ENCODE results near the gene MPHOSPH9. TPM values are rescaled to one million over a fixed set of nuclear protein-coding genes. Genes with fewer than 3 reads are reported as not detected.

The MPHOSPH9 gene
- total and polyA plus RNA-seq, 2 donors (not counting 3 experiments of a cell fraction or from before 2014, with no cell fraction given), result 7.8 to 42.4 TPM

DNA sequence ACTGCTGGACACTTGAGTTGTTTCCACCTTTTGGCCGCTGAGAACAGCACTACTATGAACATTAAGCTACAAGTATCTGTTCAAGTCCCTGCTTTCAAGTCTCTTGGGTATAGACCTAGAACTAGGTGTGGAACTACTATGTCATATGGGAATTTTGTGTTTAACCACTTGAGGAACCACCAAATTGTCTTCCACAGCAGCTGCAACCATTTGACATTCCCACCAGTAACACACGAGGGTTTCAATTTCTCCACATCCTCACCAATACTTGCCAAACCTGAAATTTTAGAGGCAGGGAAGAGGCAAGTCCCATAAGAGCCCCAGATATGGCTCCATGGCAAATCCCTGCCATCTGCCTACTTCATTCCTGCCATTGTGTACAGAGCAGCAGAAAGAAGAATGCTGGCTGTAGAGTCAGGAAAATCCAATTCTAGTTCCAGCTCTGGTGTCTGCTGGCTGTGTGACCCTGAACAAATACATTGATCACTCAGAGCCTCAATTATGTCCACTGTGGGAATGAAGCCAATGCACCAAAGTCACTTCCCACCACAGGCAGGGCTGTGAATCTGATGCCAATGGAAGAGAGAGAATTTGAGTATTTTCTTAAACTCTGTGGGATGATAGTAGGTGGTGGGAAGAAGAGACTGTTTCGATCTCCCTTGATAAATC is 99.9 kb downstream of the MPHOSPH9 start:
- H3K9ac ChIP-seq (replicated peaks; ENCODE audit: extremely low read depth, insufficient read depth, low read length), result no peak overlapping the region
- CTCF ChIA-PET, result no interaction called here
- DNase-seq (ENCODE audit: low read depth, low spot score) (no peak), FAIRE-seq (no peak)
- peaks cover 2% of the 10 kb centered on the region for H3K79me2 ChIP-seq (ENCODE audit: control insufficient read depth, insufficient read depth, low read length)
- no peak overlapping the region for H3K4me3 ChIP-seq (replicated peaks in 1 of 3; ENCODE audit: insufficient read depth in 1 of 3, low read depth in 1 of 3, low read length in 3 of 3)
- no peaks in the 10 kb centered on the region for H3K36me3 ChIP-seq (ENCODE audit: control insufficient read depth in 2 of 2, extremely low read depth in 1 of 2, insufficient read depth in 2 of 2, low read length in 2 of 2)
- H4K20me1 ChIP-seq (replicated peaks; ENCODE audit: control insufficient read depth, extremely low read depth, insufficient read depth, low read length), result no peaks in the 10 kb centered on the region
- no peaks in the 10 kb centered on the region for H3K9me1 ChIP-seq (replicated peaks; ENCODE audit: control insufficient read depth, extremely low read depth, insufficient read depth, low read length)
- BruUV-seq (replicated peaks), result no TSS peak
- POLR2A ChIA-PET, result no interaction called here
- no peaks in the 10 kb centered on the region for H3K4me1 ChIP-seq (ENCODE audit: control insufficient read depth, extremely low read depth, insufficient read depth, low read length)
- no peak overlapping the region for H2AFZ ChIP-seq (ENCODE audit: low read depth, low read length)
- no peak overlapping the region for H3K27ac ChIP-seq (ENCODE audit: insufficient read depth, low read depth, low read length)
- no peaks in the 10 kb centered on the region for H3K9me3 ChIP-seq (replicated peaks; ENCODE audit: control insufficient read depth, insufficient read depth, low read length)
- TF ChIP-seq MYC (IDR thresholded peaks at IDR 0.05; ENCODE audit: low read depth, low read length), result no peak
- dilution Hi-C loops (cut with MboI; ENCODE audit: extremely low pct_ligation_motif_present, low sequenced_read_pairs) (no loop called here), intact Hi-C loops (cut with micrococcal nuclease) (no loop called here)
- no peaks in the 10 kb centered on the region for H3K27me3 ChIP-seq (ENCODE audit: control insufficient read depth in 2 of 2, insufficient read depth in 2 of 2, low read length in 2 of 2)
- H3K4me2 ChIP-seq (ENCODE audit: insufficient read depth, low read length), result no peak overlapping the region

- H3K9me1 ChIP-seq (replicated peaks; ENCODE audit: control insufficient read depth, extremely low read depth, insufficient read depth, low read length), result no peaks in the 10 kb centered on the region
- H4K20me1 ChIP-seq (replicated peaks; ENCODE audit: control insufficient read depth, extremely low read depth, insufficient read depth, low read length), result no peaks in the 10 kb centered on the region
- no peak overlapping the region for H3K4me2 ChIP-seq (ENCODE audit: insufficient read depth, low read length)
- FAIRE-seq (no peak), DNase-seq (ENCODE audit: low read depth, low spot score) (no peak)
- dilution Hi-C loops (cut with MboI; ENCODE audit: extremely low pct_ligation_motif_present, low sequenced_read_pairs) (no loop called here), intact Hi-C loops (cut with micrococcal nuclease) (no loop called here)
- H3K9me3 ChIP-seq (replicated peaks; ENCODE audit: control insufficient read depth, insufficient read depth, low read length), result no peaks in the 10 kb centered on the region
- H3K27ac ChIP-seq (ENCODE audit: insufficient read depth, low read depth, low read length), result no peak overlapping the region
- CTCF ChIA-PET, result no interaction called here
- no peak overlapping the region for H2AFZ ChIP-seq (ENCODE audit: low read depth, low read length)
- TF ChIP-seq POLR2A (IDR thresholded peaks at IDR 0.05; ENCODE audit: low read depth, low read length), result no peak
- H3K9ac ChIP-seq (replicated peaks; ENCODE audit: extremely low read depth, insufficient read depth, low read length), result no peak overlapping the region
- H3K79me2 ChIP-seq (ENCODE audit: control insufficient read depth, insufficient read depth, low read length), result peaks cover 2% of the 10 kb centered on the region
- peaks cover 2% of the 10 kb centered on the region for H3K4me1 ChIP-seq (ENCODE audit: control insufficient read depth, extremely low read depth, insufficient read depth, low read length)
- no TSS peak for BruUV-seq (replicated peaks)
- POLR2A ChIA-PET, result no interaction called here
- no peaks in the 10 kb centered on the region for H3K27me3 ChIP-seq (ENCODE audit: control insufficient read depth in 2 of 2, insufficient read depth in 2 of 2, low read length in 2 of 2)
- H3K36me3 ChIP-seq (ENCODE audit: control insufficient read depth in 2 of 2, extremely low read depth in 1 of 2, insufficient read depth in 2 of 2, low read length in 2 of 2), result no peaks in the 10 kb centered on the region
- no peak overlapping the region for H3K4me3 ChIP-seq (replicated peaks in 1 of 3; ENCODE audit: insufficient read depth in 1 of 3, low read depth in 1 of 3, low read length in 3 of 3)
Observed at GRCh38 chr12:123131879-123132402, 101.0 kb downstream of the MPHOSPH9 start.
